Measurements from ENCODE around the gene BBS2.

Gene BBS2

DNA sequence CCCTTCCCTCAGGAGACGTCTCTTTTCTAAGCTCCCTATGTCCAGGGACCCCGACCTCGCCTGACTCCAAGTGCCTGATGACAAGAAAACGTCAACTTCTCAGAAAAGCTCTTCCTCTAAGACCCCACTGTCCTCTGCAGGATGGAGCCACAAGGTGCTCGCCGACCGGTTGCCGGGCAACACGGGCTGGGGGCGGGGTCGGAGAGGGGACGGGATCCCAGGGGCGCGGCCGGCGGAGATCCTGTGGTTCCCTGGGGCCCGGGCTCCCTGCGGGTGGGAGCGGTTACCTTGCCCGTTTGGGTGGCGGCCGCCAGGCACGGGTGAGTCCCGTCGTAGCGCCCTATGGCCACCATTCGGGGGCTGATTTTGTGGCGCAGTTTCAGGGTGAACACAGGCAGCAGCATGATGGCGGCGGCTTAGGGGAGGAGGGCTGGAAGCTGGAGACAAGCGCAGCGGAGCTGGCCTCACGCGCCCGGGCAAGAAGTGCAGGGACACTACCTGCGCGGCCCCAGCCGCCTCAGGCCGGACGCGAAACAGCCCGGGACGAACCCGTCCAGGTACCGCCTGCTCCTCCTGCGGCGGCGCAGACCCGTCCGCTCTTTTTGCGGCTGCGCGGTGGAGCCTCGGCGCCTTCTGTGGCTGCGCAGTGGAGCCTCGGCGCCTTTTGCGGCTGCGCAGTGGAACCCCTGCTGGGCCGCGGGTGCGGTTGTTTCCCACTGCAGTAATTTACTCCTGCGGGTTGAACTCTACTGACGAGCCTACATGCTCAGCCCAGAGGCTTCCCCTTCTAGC, at the start of gene BBS2:
Gene BBS2 (minus strand): TSS at position 566 of the 792 bp plus-strand sequence. CDS start 162 bp downstream, at position 404.
- no peak for DNase-seq

- DNase-seq, result no peak
Observed at GRCh38 chr16:56564793-56565477, 45.1 kb upstream of the BBS2 start, which contains the start of gene MT4. MT4 (plus strand) TSS chr16:56565073; CDS start chr16:56565129, 56 bp downstream.

DNA sequence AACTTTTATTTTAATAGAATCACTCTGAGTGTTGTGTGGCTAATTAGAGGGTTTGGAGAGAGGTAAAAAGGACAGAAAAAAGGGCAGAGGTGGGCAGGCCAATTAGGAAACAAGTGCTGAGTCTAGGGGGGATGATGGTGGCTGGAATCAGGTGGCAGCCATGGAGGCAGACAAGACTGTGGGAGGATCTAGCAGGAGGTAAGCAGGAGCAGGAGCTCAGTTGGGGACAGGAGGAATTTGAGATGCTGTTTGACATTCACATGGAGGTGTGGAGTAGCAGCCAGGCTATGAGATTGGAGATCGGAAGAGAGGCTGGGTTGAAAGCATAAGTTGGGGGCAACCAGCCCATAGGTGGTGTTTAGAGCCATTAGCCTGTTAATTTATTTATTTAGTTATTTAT, 41.3 kb upstream of the BBS2 start:
- DNase-seq, result no peak

GRCh38 chr16:56560447-56560846, 40.6 kb upstream of the BBS2 start:
- no peak for DNase-seq

GRCh38 chr16:56559109-56559508, 39.3 kb upstream of the BBS2 start:
- no peak for DNase-seq

DNA sequence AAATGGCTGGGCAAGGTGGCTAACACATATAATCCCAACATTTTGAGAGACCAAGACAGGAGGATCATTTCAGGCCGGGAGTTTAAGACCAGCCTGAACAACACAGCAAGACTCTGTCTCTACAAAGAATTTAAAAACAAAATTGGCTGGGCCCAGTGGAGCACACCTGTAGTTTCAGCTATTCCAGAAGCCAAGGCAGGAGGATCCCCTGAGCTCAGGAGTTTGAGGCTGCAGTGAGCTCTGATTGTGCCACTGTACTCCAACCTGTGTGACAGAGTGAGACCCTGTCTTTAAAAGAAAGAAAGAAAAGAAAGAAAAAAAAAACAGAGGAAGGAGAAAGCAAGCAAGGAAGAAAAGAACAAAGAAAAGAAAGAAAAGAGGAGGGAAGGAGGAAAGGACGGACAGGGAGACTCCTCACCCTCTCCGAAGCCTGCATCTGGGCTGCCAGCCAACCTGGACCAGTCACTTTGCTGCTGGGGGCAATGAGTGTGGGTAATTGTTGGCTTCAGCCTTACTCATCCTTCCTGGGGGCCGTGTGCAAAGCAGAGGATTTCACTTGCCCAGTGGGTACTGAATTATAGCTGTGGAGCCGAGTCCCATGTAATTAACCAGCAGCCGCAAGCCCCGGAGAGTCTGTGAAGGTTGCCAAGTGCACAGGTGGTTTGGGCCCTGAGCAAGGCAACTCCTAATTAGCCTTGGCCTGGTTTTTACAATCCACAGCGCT, 38.4 kb upstream of the BBS2 start:
- DNase-seq, result no peak

DNA sequence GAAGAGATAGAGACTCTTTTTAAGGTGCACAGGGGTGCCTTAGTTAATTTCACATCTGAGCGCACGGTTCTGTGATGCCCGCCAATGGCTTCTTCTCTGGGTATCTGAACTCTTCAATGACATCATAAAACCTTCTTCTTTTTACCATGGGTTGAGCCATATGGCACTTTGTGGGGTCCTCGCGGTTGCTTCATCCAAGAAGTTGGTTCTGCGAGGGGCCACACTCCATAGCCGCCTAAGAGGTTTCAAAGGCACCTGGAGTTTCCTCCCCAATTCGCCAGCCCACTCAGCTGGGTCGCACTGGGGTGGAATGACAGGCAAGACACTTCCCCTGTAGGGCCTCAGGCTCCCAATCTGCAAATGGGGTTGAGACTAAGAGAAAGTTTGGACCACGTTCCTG, 34.6 kb upstream of the BBS2 start:
- DNase-seq, result no peak

GRCh38 chr16:56551796-56552738, 32.2 kb upstream of the BBS2 start:
- no peak for DNase-seq

- DNase-seq, result no peak
Observed at GRCh38 chr16:56549744-56550385, 30.0 kb upstream of the BBS2 start.

DNA sequence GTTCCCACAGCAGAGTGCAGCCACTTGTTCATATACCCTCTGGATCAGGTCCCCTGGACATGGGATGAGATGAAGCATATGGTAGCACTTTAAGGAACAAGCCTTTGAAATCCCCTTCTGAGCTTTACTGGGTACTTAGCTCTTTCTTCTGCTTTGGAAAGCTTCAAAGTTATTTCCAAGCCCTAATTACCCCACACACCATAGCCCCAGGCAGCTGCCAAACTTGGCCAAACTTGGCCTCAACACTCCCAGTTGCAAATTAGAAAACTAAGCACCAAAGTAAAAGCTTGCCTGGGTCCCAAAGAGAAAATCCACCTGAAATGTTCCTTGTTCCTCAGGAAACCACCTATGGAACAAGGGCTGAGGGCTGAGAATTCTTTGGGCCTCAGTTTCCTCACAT, 29.3 kb upstream of the BBS2 start:
- DNase-seq, result no peak

DNA sequence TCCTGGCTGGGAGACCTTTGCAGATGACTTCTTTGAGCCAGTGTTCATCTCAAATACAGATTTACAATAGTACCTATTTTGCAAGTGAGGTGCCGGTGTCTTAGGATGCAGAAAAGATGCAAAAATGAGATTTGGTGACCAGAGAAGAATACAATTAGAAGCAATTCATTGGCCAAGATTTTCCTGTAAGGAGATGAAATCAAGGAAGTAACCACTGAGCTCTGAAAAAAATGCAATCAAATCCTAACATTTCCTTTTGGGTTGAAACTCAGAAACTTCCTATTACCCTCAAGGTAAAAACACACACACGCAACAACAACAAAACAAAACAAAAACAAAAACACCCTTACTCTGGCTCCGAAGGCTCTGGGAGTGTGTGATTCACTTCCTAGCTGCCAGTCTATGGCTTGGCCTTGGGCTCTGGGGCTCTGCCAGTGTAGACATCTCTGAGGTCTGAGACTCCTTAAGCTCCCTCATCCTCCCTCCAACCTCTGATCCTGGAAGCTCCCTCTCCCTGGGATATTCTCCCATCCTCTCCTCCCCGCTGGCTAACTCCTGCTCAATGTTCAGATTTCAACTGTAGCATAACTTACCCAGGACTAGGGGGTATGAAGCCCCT, 28.2 kb upstream of the BBS2 start:
- DNase-seq, result no peak

- DNase-seq, result no peak
Observed at GRCh38 chr16:56547120-56547948, 27.5 kb upstream of the BBS2 start.

GRCh38 chr16:56542039-56542438, 22.2 kb upstream of the BBS2 start:
- no peak for DNase-seq

DNA sequence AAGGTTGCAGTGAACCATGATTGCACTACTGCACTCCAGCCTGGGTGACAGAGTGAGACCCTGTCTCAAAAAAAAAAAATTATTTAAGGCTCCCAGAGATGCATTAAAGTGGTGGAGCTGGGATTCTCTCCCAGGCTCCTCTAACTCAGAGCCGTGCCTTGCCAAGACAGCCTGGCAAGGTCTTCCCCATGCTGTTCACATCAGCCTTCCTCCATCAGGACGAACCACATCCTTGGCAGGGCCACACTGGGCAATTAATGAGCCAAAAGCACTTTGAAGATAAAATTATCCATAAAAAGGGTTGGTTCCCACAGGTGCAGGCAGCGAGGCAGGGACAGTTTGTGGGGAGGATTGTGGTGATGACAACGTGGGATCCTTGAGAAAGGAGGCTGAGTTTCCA, 19.8 kb upstream of the BBS2 start:
- DNase-seq, result no peak

- DNase-seq, result no peak
Observed at GRCh38 chr16:56538331-56538730, 18.5 kb upstream of the BBS2 start.

DNA sequence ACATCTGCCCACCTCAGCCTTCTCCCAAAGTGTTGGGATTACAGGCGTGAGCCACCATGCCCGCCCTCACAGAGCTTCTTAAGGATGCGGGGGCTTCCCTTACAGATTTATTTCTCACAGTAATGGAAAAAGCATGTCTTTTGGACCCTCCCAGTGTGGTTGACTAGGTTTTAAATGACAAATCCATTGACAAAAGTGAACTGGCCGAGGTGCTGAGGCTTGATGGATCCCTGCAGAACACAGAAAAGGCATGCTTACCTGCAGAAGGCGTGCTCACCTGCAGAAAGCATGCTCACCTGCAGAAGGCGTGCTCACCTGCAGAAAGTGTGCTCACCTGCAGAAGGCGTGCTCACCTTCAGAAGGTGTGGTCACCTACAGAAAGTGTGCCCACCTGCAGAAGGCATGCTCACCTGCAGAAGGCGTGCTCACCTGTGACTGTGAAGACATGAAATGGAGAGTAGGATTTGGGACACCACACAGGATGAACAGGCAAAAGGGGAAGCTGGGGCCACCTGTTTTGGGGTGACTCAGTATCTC, 15.1 kb upstream of the BBS2 start:
- DNase-seq, result no peak

GRCh38 chr16:56532714-56533113, 12.9 kb upstream of the BBS2 start:
- no peak for DNase-seq

GRCh38 chr16:56530872-56531271, 11.0 kb upstream of the BBS2 start:
- DNase-seq, result no peak

DNA sequence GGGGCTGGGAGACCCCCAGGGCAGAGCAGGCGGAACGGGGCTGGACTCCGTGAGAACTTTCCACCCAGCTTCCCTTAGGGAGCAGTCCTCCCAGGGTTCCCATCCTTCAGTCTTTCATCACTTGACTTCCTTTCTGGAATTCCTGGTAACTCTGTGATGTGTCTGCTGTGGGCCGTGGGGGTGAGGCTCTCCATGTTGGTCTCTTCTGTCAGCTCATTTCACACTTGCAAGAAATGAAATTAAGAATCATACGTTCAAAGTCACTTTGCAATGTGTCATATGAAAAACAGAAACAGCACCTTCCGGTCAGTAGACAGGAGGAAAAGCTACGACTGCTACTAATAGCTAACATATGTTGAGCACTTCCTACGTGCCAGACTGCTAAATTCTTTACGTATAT, 5.4 kb upstream of the BBS2 start:
- no peak for DNase-seq

DNA sequence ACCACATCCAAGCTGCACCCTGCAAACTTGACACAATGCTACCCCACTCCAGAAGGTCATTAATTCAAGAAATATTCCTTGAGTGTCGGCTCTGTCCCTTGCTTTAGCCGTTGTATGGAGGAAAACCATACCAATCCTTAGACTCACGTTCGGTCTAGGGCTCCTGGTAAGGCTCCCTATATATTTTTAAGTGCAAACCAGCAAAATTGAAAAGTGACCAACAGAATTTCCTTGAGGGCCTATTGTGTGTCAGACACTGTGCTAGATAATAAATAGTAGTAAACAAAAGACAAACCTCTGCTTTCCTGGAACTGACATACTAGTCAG, 390 bp upstream of the BBS2 start:
- no peak for DNase-seq

DNA sequence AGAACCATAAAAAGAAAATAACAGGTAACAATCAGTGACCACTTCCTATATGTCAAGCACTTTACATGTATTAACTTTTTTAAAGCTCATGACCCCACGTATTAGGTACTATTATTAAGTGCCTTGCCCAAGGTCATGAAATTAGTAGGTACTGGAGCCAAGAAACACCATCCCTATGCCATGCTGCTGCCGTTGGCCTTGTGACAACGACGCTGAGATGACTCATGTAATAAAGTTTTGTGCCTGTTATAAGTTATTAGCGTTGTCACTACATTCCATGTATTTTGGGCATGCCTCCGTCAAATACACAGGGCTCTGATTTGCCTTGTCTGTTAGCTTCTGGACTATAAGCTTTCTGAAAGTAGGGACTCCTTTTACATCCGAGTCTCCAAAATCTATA, 1.4 kb downstream of the BBS2 start:
- DNase-seq, result no peak
